HG02678 (cell line): ENCODE measurements around the gene PARVB.

Experiments used
- ATAC-seq: cut with Tn5 transposase; IDR thresholded peaks from one replicate; pipeline ENCODE4 v1.9.1; 2021; ENCODE audit warnings: mild to moderate bottlenecking, moderate library complexity; ENCODE audit not compliant: unreplicated experiment

Gene PARVB

GRCh38 chr22:44086271-44087088 lies 62.4 kb downstream of the PARVB start:
- no peak for ATAC-seq

GRCh38 chr22:44087089-44087430 lies 63.0 kb downstream of the PARVB start:
- ATAC-seq = no peak

GRCh38 chr22:44088976-44089570 lies 65.0 kb downstream of the PARVB start:
- no peak for ATAC-seq

- ATAC-seq = no peak
Measured at GRCh38 chr22:44089717-44090570, 65.8 kb downstream of the PARVB start.

GRCh38 chr22:44090571-44090905 lies 66.4 kb downstream of the PARVB start:
- ATAC-seq = no peak

- no peak for ATAC-seq
Measured at GRCh38 chr22:44091021-44091721, 67.1 kb downstream of the PARVB start.

GRCh38 chr22:44091751-44092150 lies 67.6 kb downstream of the PARVB start:
- no peak for ATAC-seq

- ATAC-seq = no peak
Measured at GRCh38 chr22:44092636-44093220, 68.6 kb downstream of the PARVB start.

GRCh38 chr22:44093791-44094190 lies 69.7 kb downstream of the PARVB start:
- ATAC-seq = no peak

GRCh38 chr22:44094751-44095302 lies 70.7 kb downstream of the PARVB start:
- no peak for ATAC-seq

- ATAC-seq = no peak
Measured at GRCh38 chr22:44096736-44097135, 72.6 kb downstream of the PARVB start.

GRCh38 chr22:44097263-44098020 lies 73.3 kb downstream of the PARVB start:
- ATAC-seq = no peak

- ATAC-seq = no peak
Measured at GRCh38 chr22:44098021-44098739, 74.1 kb downstream of the PARVB start.

GRCh38 chr22:44098966-44099530 lies 74.9 kb downstream of the PARVB start:
- ATAC-seq = no peak

- ATAC-seq = no peak
Measured at GRCh38 chr22:44099696-44100095, 75.6 kb downstream of the PARVB start.

GRCh38 chr22:44100411-44100810 lies 76.3 kb downstream of the PARVB start:
- ATAC-seq = no peak

- ATAC-seq = no peak
Measured at GRCh38 chr22:44102121-44102520, 78.0 kb downstream of the PARVB start.

- ATAC-seq = no peak
Measured at GRCh38 chr22:44102856-44103255, 78.8 kb downstream of the PARVB start.
